B cell (primary cell): ENCODE results near the gene COL19A1. TPM values are rescaled to one million over a fixed set of nuclear protein-coding genes. Genes with fewer than 3 reads are reported as not detected.

Experiments
- ATAC-seq: fragments of 200-7000 bp; cut with Tn5 transposase; one replicate; pipeline ENCODE4 v1.10.0; 2021; ENCODE audit warnings: low read depth, mild to moderate bottlenecking, moderate number of reproducible peaks, moderate library complexity
- CTCF ChIA-PET: fragments of 350-600 bp; sonication (Branson Sonifier 250); formaldehyde crosslinking; loops from one replicate; lab custom pipeline; 2021; ENCODE audit warnings: antibody characterized with exemption, inconsistent platforms; lab: Charles Lee
- POLR2A ChIA-PET: fragments of 350-600 bp; sonication (Branson Sonifier 250); formaldehyde crosslinking; loops from one replicate; lab custom pipeline; 2021; ENCODE audit warnings: antibody characterized with exemption; lab: Charles Lee
- DNase-seq: peaks from one replicate; pipeline ENCODE4 v3.0.0; 2013
- H2AFZ ChIP-seq: 2 replicates; pipeline ENCODE4 v1.6.1; 2012; ENCODE audit warnings: mild to moderate bottlenecking, low read depth, low read length; ENCODE audit not compliant: insufficient read depth, poor library complexity, severe bottlenecking
- H3K27ac ChIP-seq, 2 donors: 1 replicate in 1 of 2; 2 replicates in 1 of 2; pipeline ENCODE4 v1.5.1; 2012 to 2013; ENCODE audit warnings: low read length in 2 of 2, mild to moderate bottlenecking in 2 of 2, moderate library complexity in 1 of 2
- H3K27me3 ChIP-seq, 4 experiments: fragments of 200-600 bp in 1 of 4; sonication (generic) in 1 of 4; replicated peaks in 1 of 4; 1 replicate in 2 of 4; 2 replicates in 2 of 4; pipeline versions ENCODE4 v1.6.1 to v1.7.0; 2013 to 2016; ENCODE audit warnings: low read length in 3 of 4, mild to moderate bottlenecking in 2 of 4, mixed read lengths in 1 of 4, moderate library complexity in 1 of 4; ENCODE audit not compliant: insufficient read depth in 4 of 4, control insufficient read depth in 3 of 4; ENCODE audit errors: control extremely low read depth in 1 of 4
- H3K36me3 ChIP-seq, 2 experiments: replicated peaks in 1 of 2; 1 replicate in 1 of 2; 2 replicates in 1 of 2; pipeline versions ENCODE4 v1.6.1 to v1.7.1; 2013; ENCODE audit warnings: low read length in 1 of 2; ENCODE audit not compliant: insufficient read depth in 2 of 2, control insufficient read depth in 1 of 2; ENCODE audit errors: control extremely low read depth in 1 of 2, extremely low read depth in 1 of 2
- H3K4me1 ChIP-seq, 2 donors: fragments of 200-600 bp in 1 of 2; sonication (generic) in 1 of 2; 1 replicate in 1 of 2; 2 replicates in 1 of 2; pipeline versions ENCODE4 v1.5.1 to v1.6.1; 2013 to 2017; ENCODE audit warnings: low read length in 2 of 2; ENCODE audit not compliant: control insufficient read depth in 2 of 2, insufficient read depth in 2 of 2
- H3K4me2 ChIP-seq: replicated peaks from 2 replicates; pipeline ENCODE3; 2012; ENCODE audit warnings: mild to moderate bottlenecking, low read depth, low read length; ENCODE audit not compliant: poor library complexity, severe bottlenecking
- H3K4me3 ChIP-seq, 5 experiments: fragments of 200-600 bp in 1 of 5; sonication (generic) in 1 of 5; 1 replicate in 3 of 5; 2 replicates in 2 of 5; pipeline versions ENCODE4 v1.5.1 to v1.7.0; 2011 to 2016; ENCODE audit warnings: low read length in 4 of 5, mild to moderate bottlenecking in 4 of 5, low read depth in 2 of 5, control low read depth in 1 of 5, moderate library complexity in 1 of 5; ENCODE audit not compliant: insufficient read depth in 1 of 5; ENCODE audit errors: control extremely low read depth in 1 of 5, extremely low read depth in 1 of 5
- H3K79me2 ChIP-seq: fragments of 200-600 bp; sonication (generic); one replicate; pipeline ENCODE4 v1.6.0; 2016; ENCODE audit warnings: low read length; ENCODE audit not compliant: control insufficient read depth, insufficient read depth
- H3K9ac ChIP-seq: fragments of 200-600 bp; sonication (generic); 2 replicates; pipeline ENCODE4 v1.6.1; 2017; ENCODE audit warnings: mild to moderate bottlenecking, low read length, moderate library complexity
- H3K9me3 ChIP-seq, 3 donors: one replicate each; pipeline versions ENCODE4 v1.6.1 to v1.7.1; 2013; ENCODE audit warnings: low read length in 2 of 3; ENCODE audit not compliant: control insufficient read depth in 2 of 3, insufficient read depth in 1 of 3; ENCODE audit errors: control extremely low read depth in 1 of 3
- H4K20me1 ChIP-seq: 2 replicates; pipeline ENCODE4 v1.6.0; 2012; ENCODE audit warnings: mild to moderate bottlenecking, low read length; ENCODE audit not compliant: insufficient read depth, control insufficient read depth, poor library complexity, severe bottlenecking
- H3K27ac Mint-ChIP-seq: one replicate; pipeline ENCODE4 v1.8.0; 2021; ENCODE audit warnings: mixed read lengths
- H3K27me3 Mint-ChIP-seq: one replicate; pipeline ENCODE4 v1.8.0; 2021; ENCODE audit warnings: mixed read lengths
- H3K4me1 Mint-ChIP-seq: one replicate; pipeline ENCODE4 v1.8.0; 2021; ENCODE audit warnings: mixed read lengths
- H3K4me3 Mint-ChIP-seq: one replicate; pipeline ENCODE4 v1.8.0; 2021; ENCODE audit warnings: mixed read lengths
- H3K9me3 Mint-ChIP-seq: one replicate; pipeline ENCODE4 v1.8.0; 2022; ENCODE audit warnings: mixed read lengths; ENCODE audit not compliant: insufficient read depth
- EZH2 ChIP-seq: IDR thresholded peaks from 2 replicates; pipeline ENCODE4 v1.6.1; 2012; ENCODE audit warnings: borderline replicate concordance, low read depth, mild to moderate bottlenecking, moderate library complexity, low read length; ENCODE audit not compliant: insufficient read depth, poor library complexity, severe bottlenecking
- WGBS: methylation state at CpG from one replicate; pipeline ENCODE4 v1.1.5; 2013; ENCODE audit warnings: missing lambda C conversion rate; ENCODE audit not compliant: insufficient coverage; 5-methylcytosine and 5-hydroxymethylcytosine counted together
- intact Hi-C: fragments of 100-400 bp; cut with micrococcal nuclease; formaldehyde crosslinking; loops from one replicate; pipeline ENCODE4 v1.10.0; 2022
- polyA plus RNA-seq: library from polyadenylated mRNA; depleted of rRNA; stranded (reverse); fragments of >200 nt; gene quantifications from 2 replicates; pipeline ENCODE4 v1.2.3, GENCODE V29; 2012
- total RNA-seq, 2 donors: library from RNA; stranded (reverse); fragments of 120-200 nt in 1 of 2; gene quantifications; 1 replicate in 1 of 2; 2 replicates in 1 of 2; pipeline versions ENCODE4 v1.2.3 to v1.2.4, GENCODE V29; 2013 to 2022
- TF ChIP-seq, protein P1 (sequence below): fragments of 200-600 bp; IDR thresholded peaks from one replicate; pipeline ENCODE4 v1.8.0; 2022; ENCODE audit warnings: antibody characterized with exemption, mild to moderate bottlenecking

COL19A1 gene
- total and polyA plus RNA-seq, 2 donors (not counting 1 experiment from before 2014, with no cell fraction given) = 14.6 to 61.4 TPM

DNA sequence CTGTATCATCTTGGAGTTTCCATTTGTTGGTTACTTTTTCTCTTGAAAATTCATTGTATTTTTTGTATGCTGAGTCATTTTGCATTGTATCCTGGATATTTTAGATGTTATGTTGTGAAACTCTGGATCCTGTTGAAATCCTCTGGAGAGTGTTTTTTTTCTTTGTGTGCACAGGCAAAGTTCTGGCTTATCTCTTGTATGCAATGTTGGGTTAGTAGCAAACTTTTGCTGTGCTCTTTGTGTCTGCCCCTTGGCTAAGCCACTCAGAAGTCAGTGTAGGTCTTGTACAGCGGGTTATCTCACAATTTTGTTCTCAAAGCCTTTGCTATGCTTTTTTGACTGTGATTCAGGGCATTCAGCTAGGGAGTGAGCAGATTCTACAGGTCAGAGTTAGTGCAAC is 40.5 kb upstream of the COL19A1 start:
- H3K27me3 Mint-ChIP-seq = no peaks in the 10 kb centered on the region
- Histone ChIP-seq H3K4me1 (no peaks in the 10 kb centered on the region), H3K79me2 (no peaks in the 10 kb centered on the region), H3K9me3 (no peaks in the 10 kb centered on the region), H3K4me2 (no peak overlapping the region), H3K27me3 (no peaks in the 10 kb centered on the region), H3K9ac (no peak overlapping the region), H3K27ac (no peak overlapping the region), H3K4me3 (no peak overlapping the region), H4K20me1 (no peaks in the 10 kb centered on the region), H2AFZ (no peak overlapping the region), H3K36me3 (no peaks in the 10 kb centered on the region)
- no peaks in the 10 kb centered on the region for H3K9me3 Mint-ChIP-seq
- CTCF ChIA-PET = interaction anchor here (1.1 kb wide), 1 partner anchor 41 kb away, joined by 3 read pairs; no protein-coding TSS in a partner anchor
- DNase-seq = no peak
- TF ChIP-seq, protein P1, sequence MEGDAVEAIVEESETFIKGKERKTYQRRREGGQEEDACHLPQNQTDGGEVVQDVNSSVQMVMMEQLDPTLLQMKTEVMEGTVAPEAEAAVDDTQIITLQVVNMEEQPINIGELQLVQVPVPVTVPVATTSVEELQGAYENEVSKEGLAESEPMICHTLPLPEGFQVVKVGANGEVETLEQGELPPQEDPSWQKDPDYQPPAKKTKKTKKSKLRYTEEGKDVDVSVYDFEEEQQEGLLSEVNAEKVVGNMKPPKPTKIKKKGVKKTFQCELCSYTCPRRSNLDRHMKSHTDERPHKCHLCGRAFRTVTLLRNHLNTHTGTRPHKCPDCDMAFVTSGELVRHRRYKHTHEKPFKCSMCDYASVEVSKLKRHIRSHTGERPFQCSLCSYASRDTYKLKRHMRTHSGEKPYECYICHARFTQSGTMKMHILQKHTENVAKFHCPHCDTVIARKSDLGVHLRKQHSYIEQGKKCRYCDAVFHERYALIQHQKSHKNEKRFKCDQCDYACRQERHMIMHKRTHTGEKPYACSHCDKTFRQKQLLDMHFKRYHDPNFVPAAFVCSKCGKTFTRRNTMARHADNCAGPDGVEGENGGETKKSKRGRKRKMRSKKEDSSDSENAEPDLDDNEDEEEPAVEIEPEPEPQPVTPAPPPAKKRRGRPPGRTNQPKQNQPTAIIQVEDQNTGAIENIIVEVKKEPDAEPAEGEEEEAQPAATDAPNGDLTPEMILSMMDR = no peak
- TF ChIP-seq EZH2 = no peak
- no peak overlapping the region for H3K4me3 Mint-ChIP-seq
- no CpG with 5 or more reads among the region's 1 CpG for WGBS
- POLR2A ChIA-PET = no interaction called here
- no peaks in the 10 kb centered on the region for H3K4me1 Mint-ChIP-seq
- no peak for ATAC-seq
- H3K27ac Mint-ChIP-seq = no peak overlapping the region
- intact Hi-C loops = no loop called here

DNA sequence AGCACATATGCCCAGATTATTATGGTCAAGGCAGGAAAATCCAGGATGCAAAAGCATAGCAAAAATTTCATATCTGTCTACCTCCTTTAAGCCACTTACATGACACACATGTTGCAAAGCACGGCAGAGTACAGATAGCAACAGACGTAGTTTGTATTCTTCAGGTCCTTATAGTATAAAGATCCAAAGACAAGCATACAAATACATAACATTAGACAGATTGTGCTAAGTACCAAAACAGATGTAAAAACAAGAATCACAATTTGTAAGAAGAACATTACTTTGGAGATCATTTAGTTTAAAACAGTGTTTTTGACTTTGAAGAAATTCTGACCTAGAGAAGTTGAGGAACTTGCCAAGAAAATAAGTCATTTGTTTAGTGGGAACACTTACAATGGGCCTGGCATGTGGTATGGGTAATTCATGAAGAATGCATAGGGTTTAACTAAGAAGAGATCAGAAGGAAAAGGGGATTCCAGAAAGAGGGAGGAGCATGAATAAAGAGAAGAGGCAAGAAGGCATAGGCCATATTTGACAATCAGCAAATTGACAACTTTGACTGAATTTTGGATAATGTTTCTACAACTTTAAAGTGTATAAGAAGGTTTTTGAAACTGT is 39.0 kb upstream of the COL19A1 start:
- Histone ChIP-seq H3K9me3 (no peaks in the 10 kb centered on the region), H3K36me3 (no peaks in the 10 kb centered on the region), H3K4me1 (no peaks in the 10 kb centered on the region), H3K4me2 (no peak overlapping the region), H3K9ac (no peak overlapping the region), H4K20me1 (no peaks in the 10 kb centered on the region), H3K27me3 (no peaks in the 10 kb centered on the region), H3K79me2 (no peaks in the 10 kb centered on the region), H2AFZ (no peak overlapping the region), H3K27ac (no peak overlapping the region), H3K4me3 (no peak overlapping the region)
- no peaks in the 10 kb centered on the region for H3K27me3 Mint-ChIP-seq
- intact Hi-C loops = no loop called here
- DNase-seq (no peak), ATAC-seq (no peak)
- TF ChIP-seq, protein P1 = no peak
- TF ChIP-seq EZH2 = no peak
- CTCF ChIA-PET = no interaction called here
- no peak overlapping the region for H3K4me3 Mint-ChIP-seq
- POLR2A ChIA-PET = no interaction called here
- H3K4me1 Mint-ChIP-seq = no peaks in the 10 kb centered on the region
- no peaks in the 10 kb centered on the region for H3K9me3 Mint-ChIP-seq
- H3K27ac Mint-ChIP-seq = no peak overlapping the region
- no CpG with 5 or more reads among the region's 2 CpGs for WGBS
